NCI-H526 treated with DMSO at 0.1 percent for 48 hours (cell line): ENCODE results near the gene STX1A.
A peak's percentile ranks its signal among the peaks of the same experiment; 100 is the strongest.

Experiments
- DNase-seq: peaks from one replicate; lab custom pipeline; 2025; lab: John Stamatoyannopoulos, UW

Gene STX1A

DNA sequence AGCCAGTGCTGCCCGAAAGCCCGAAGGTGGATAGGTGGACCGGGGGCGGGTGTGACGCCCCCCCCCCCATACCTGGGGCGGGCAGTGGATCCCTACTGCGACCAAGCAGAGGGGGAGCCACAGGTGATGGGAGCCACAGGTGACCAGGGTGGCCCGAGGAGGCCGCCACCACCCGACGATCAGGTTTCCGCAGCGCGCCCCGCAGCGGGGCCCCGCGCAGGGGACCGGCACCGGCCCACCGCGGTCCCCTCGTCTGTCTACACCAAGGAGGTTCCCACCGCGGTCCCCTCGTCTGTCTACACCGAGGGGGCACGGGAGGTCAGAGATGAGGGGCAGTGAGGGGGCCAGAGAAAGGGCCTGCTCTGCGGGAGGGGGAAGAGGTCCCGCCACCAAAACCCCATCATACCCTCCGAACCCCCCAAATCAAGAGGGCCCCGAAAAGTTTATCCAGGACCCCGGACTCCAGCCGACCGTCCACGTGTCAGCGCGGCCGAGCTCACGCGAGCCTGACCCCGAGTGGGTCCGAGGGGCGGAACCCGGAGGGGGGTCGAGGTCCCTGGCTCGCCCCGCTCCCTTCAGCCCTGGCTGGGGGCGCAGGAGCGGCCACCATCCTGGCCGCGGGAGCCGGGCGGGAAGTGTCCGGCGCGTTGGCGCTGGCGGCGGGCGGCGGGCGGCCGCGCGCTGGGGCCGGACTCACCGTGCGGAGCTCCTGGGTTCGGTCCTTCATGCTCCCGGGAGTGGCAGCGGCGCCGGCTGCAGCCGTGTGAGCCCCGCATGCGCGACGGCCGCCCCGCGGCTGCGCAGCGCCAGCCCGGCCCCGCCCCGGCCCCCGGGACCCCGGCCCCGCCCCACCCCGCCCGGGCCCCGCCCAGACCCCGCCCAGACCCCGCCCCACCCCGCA, at the start of gene STX1A:
Gene STX1A (minus strand): TSS at position 765 of the 901 bp plus-strand sequence. CDS start 38 bp downstream, at position 727.
- DNase-seq: no peak

DNA sequence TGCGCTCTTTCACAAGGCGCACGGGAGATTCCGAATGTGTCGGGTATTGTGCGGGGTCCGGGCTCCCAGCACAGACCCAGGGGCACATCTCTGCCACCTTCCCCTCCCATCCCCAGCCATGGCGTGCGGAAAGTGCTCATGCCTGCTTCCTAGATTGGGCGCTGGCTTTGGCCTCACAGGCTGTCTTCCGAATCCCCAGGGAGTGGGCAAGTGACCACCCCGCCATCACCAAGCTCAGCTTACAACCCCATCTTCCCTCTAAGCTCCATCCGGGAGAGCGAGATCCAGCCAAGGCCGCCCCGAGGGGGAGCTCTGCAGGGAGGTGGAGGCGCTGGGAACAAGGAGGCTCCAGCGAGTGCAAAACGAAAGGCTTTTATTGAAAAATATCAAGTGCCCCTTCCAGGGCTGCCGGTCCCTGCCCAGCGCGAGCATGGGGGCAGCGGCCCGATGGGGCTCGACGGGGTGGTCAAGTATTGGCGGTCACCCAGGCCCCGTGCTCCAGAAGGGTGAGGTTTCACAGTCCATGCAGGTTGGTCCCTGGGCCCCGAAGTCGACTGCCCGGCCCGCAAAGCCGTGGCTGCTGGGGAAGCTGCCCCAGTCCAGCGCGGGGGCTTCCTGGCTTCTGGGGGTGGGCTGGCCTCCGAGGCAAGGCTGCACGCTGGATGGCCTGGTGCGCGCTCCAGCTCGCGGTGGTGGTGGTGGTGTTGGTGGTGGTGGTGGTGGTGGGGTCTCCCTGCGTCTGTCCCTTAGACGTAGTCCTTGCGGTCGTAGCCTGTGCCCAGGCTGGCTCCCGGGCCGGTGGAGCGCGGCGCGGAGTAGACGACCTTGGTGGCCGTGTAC, 49.4 kb upstream of the STX1A start:
- DNase-seq: no peak

DNA sequence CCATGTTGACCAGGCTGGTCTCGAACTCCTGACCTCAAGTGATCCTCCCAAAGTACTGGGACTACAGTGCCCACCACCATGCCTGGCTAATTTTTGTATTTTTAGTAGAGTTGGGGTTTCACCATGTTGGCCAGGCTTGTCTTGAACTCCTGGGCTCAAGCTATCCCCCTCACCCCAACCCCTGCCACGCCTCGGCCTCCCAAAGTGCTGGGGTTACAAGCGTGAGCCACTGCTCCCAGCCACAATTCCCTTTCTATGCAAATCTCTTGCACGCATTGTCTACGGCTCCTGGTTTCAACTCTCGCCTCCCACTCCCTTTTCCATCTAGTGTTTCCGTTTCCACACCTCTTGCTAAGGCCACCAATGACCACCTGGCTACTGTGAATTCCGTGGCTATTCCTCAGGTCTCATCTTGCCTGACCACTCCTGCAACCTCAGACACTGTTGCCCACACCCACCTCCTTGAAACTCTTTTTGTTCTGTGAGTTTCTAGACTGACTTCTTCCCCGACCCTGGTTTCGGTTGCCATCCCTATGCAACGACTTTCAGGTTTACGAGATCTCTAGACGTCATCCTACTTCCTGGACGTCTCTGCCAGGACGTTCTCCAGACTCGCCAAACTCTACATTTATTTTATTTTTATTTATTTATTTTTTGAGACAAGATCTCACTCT, 47.2 kb upstream of the STX1A start:
- no peak for DNase-seq

DNA sequence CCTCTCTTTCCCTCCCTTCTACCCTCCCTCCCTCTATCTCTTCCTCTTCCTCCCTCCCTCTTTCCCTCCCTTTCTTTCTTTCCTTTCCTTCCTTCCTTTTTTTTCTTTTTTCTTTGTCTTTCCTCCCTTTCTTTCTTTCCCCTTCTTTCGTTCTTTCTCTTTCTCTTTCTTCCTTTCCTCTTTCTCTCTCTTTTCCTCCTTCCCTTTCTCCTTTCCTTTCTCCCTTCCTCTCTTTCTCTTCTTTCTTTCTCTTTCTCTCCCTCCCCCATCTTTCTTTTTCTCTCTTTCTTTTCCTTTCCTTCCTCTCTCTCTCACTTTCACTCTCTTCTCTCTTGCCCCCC, 43.2 kb upstream of the STX1A start:
- DNase-seq: no peak

DNA sequence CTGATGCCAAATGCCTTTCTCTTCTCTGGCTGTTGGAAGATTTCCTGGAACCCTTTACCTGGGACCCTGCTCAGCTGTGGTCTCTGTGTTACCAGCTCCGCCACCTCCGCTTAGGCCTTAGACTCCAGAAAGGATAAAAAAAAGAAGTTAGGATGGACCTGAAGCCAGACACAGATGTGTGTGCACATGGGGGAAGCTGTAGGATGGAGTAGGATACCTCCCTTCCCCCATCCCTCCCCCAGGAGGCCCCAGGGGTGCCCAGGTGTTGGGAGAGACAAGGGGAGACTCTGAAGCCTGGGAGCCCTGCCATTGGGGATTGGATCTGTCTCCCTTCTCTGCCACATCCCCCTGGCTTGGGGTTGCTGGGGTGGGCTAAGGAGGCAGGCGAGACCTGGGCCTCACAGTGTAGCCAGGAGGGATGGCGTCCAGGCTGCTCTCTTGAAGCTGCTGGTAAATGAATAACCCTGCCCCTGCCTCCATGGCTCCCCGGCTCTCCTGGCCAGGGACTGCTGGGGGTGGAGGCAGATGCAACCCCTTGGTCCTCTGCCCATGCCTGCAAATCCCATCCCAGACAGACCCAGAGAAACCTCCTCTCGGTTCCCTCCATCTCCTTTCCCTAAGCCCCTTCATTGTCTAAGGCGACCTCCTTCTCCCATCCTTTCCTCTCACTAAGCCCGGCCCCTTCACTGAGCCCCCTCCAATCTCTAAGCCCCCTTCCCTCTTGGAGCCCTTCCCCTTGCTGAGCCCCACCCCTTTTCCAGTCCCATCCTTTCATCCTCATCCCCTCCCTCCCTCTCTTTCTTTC, 42.6 kb upstream of the STX1A start:
- no peak for DNase-seq

DNA sequence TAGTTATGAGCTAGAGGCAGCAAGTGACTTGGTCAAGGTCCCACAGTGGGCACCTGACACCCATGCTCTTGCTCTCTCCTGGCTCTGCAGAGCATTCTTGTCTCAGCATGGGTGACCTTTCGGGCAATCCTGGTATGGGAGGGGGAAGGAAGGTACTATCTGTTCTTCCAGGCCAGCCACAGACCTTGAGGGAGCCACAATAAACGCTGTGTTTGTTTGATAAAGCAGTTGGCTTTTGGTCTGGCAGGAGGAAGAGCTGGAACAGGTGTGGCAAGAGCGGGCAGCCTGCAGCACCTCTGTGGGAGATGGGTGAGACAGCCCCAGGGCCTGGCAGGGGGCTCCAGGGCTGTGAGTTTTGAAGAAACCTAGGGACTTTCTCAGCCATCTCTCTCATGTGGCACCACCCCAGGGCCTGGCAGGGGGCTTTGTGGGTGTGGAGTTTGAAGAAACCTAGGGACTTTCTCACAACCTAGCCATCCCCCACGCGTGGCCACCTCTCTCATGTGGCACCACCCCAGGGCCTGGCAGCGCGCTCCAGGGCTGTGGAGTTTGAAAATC, 39.2 kb upstream of the STX1A start:
- DNase-seq: no peak

DNA sequence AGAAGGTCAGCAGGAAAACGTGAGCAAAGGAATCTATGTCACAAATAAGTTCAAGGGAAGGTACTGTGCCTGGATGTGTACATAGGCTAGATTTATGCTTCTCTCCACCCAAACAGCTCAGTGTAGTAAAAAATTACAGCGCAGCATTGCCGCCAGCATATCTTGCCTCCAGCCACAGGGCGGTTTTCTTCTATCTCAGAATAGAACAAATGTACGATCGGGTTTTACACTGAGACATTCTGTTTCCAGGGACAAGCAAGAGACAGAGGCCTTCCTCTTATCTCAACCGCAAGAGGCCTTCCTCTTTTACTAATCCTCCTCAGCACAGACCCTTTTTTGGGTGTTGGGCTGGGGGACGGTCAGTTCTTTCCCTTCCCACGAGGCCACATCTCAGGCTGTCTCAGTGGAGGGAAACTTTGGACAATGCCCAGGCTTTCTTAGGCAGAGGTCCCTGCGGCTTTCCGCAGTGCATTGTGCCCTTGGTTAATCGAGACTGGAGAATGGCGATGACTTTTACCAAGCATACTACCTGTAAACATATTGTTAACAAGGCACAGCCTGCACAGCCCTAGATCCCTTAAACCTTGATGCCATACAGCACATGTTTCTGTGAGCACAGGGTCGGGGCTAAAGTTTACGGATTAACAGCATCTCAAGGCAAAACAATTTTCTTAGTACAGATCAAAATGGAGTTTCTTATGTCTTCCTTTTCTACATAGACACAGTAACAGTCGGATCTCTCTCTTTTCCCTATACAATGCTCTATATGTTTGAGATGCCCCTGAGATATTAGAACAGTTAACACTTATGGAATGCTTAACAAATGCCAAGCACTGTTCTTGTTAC, 30.7 kb upstream of the STX1A start:
- no peak for DNase-seq

DNA sequence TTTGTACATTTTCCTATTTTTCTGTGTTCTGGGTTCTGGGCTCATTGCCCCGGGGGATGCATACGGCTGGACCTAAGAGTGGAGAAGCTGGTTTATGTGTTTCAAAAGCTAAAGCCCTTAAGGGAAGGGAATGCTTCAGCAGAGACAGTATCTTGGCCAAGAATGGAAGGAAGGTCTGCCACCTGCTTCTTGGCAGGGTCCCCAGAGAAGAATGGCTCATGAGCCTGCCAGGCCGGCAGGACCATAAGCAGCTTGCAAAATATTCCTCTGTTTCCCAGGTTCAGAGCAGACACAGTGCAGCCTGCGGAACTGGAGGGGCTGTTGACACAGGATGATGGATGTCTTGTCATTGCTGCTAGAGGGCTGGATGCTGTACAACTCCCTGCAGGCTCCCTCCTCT, 26.9 kb upstream of the STX1A start:
- no peak for DNase-seq

DNA sequence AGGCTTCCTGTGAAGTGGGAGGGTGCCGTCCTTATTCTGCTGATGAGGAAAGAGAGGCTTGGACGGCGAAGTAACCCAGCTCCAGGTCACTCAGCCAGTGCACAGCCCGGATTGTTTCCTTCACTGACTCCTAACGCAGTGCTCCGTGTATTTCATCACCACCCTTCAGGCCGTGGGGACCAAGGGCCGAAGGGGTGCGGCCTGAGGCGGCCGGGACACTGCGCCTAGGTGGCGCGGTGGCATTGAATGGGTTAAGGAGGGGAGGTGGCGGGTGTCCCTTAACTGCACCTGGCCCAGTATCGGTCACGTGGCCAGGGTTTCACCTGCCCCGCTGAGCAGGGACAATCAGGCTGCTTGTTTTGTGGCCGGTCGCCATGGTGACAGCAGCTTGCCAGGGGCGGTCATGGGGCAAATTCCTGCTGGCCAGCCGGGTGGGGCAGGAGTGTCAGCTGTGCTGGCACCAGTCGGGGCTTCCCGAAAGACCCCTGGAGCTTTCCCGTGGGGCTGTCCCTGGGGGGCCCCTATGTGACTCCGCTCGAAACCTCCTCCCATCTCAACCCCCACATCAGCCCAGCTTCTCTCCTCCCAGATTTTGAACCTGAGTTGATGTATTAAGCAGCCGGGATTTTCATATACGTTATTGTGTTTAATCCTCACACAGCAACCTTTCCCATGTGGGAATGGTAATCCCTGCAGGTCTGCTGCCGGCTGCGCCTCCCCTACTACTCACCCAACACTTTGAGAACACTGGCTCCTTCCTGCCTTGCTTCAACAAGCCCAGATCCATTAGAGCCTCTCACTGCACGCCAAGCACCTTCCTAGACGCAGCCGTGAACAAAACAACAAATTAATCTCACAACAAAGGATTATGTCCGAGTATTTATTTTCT, 23.5 kb upstream of the STX1A start:
- peak; percentile 95 for DNase-seq

DNA sequence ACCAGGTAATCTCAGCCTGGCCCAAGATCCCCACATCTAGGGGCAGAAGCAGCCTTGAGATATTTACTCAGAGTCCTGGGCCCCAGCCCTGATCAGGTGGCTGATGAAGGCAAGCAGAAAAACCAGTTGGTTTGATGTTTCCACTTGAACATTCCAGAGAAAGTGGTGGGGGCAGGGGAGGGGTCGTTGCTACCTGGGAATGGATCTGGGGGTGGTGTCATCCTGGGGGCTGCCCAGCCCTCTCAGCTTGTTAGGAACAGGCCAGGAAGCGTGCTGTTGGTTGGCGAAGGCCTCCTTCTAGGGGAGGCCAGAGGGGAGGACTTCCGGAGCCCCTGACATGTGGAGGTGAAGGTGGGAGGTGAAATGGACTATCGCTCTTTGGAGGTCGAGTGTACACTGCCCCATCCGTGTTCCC, 22.9 kb upstream of the STX1A start:
- no peak for DNase-seq

DNA sequence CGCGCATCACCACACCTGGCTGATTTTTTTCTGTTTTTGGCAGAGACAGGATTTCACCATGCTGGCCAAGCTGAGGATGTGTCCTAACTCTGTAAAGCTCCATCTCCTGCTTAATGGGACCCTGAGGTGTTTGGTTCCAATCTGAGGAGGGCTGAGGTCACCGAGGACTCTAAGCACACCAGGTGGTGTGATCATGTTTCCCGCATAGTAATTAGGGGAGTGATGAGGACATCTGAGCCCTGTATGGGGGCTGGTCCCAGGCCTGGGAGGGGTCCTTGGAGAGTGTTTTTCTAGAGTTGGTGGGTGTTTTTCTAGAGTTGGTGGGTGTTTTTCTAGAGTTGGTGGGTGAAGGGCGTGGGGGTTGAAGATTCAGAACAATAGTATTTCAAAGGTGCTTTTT, 22.1 kb upstream of the STX1A start:
- peak; percentile 36 for DNase-seq

DNA sequence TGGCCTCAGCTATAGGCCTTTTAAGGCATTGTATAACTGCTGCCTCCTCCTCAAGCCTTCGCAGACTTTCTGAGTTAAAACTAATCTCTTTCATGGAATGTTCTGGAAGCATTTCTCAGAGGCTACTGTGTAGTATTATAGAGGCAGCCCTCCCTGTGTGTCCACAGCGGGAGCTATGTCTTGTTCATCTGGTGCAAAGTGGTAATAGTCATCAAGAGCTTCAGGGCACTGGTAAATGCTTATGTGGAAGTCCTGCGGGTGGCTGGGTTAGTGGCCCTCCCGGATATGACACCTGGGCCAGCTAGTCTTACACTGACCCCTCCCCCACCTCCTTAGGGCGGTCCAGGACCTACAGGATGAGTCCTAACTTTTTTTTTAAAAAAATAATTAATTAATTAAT, 21.3 kb upstream of the STX1A start:
- DNase-seq: no peak

DNA sequence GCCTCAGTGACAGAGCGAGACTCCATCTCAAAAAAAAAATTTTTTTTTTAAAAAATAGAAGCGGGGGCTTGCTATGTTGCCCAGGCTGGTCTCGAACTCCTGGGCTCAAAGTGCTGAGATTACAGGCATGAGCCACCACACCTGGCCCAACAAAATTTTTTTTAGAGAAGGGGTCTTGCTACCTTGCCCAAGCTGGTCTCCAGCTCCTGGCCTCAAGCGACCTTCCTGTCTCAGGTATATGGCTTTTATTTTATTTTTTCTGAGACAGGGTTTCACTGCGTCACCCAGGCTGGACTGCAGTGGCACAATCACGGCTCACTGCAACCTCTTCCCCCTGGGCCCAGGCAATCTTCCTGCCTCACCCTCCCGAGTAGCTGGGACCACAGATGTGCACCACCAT, 20.7 kb upstream of the STX1A start:
- DNase-seq: no peak

DNA sequence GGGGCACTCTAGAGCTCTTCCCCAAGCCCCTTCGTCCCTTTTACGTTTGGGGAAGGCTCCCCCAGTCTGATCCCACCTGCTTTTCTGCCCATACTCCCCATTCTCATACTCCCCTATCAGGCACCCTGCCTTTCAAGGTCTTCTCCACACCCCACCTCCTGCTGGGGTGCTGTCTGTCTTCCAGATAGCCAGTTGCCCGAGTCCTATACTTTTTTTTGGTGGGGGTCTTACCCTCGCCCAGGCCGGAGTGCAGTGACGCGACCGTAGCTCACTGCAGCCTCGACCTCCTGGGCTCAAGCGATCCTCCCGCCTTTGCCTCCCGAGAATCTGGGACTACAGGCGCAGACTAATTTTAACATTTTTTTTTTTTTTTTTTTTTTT, 19.9 kb upstream of the STX1A start:
- DNase-seq: no peak

DNA sequence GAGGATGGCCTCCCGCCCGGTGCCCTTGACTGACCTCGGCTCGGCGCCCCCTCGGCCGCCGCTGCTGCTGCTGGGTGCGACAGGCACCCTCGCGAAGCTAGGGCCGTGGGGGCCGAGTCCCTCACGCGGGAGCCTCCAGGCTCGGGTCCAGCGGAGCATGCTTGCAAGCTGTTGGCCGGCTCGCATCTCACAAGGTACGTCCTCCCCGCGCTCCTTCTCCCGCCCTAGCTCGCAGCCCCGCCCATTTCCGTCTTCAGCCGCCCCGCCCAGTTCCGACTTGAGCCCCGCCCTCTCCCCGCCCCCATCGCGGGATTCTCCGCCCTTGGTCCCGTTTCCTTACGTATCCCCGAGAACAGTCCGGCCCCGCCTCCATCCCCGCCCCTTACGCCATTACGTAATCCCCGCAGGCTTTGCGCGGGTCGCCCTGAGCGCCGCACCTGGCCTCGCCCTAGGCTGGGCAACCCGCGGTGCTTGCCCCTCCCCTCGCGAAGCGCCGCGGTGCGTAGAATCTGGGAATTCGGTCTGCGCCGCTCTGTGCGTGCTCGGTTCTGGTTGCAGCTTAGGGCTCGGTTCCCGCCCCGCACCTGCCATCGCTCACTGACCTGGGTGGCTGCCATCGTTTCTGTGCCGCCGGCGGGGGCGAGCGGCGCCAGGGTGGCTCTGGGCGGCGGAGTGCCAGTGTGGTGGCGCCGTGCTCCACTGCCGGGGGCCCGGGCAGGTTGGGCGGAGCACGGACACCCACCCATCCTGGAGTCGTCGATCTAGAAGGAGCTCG, 19.3 kb upstream of the STX1A start, which contains the start of gene ABHD11:
Gene ABHD11 (minus strand): TSS at position 191 of the 775 bp plus-strand sequence. CDS start 32 bp downstream, at position 159.
- peak; percentile 94 for DNase-seq

DNA sequence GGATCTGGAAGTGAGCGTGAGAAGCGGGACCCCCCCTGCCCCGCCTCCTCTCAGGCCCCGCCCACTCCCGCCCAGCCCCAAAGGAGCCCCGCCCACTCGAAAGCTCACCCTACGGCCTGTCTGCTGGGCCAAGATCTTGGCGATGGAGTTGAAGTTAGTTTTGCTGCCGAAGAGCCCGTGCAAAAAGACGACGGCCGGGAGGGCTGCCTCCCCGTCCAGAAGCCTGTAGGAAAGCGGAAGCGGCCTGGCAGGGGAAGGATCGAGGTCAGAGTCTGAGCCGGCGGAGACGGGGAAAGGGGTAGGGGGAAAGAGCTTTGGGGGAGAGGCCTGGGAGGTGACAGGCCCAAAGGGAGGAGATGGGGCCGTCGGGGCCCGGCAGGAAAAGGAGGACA, 18.7 kb upstream of the STX1A start:
- no peak for DNase-seq

DNA sequence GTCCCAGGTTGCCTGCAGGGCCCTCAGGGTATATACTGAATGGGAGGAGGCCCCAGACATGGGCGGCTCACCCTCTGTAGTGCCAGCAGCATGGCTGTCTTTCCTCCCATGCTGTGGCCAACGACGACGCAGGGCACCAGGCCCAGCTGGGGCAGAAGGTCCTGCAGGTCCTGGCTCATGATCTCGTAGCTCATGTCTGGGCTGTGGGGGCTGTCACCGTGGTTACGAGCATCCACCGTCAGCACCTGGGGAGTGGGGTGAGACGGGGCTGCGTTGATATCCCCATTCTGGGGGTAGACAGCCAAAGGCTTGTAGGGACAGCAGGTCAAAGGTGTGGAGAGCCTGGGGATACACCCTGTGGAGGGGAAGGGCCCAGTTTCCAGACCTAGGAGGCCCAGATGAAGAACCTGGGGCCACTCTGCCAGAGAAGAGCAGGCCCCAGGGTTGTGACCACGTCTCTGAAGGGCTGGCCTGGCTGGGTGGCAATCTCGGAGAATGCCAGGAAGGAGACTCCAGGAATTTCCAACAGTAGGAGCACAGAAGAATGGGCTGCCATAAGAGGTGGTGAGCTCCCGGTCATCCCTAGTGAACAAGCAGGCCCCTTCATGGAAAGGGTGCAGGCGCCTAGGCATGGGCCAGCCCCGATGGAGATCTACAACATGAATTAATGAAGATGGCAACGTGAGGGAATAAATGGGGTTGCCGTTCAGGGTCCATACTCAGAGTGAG, 18.2 kb upstream of the STX1A start:
- DNase-seq: no peak

DNA sequence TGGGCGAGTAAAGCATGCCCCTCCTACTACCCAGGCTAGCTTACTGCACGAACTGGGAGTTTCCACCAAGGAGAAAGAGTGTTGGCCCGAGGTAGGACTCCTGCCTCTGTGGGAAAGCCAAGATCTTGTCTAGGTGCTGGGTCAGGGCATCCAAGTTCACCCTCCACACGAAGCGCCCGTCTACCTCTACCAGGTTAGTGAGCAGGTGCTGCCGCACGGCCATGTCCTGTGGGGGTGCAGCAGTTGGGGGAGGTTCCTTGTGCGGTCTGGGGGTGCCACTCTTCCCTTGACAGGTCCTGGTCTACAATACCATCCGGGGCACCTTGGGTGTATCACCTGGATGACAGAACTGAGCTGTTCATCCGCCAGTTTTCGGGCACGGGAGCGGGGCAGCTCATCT, 17.4 kb upstream of the STX1A start:
- DNase-seq: no peak
